HG03442 (cell line): Measurements from ENCODE around the gene CYB5R2.
"Not testable (repeated sequence)": the region's sequence is repeated elsewhere in the genome, so short reads cannot be mapped to it uniquely, and the experiment has no call there.

Source experiments
- ATAC-seq: cut with Tn5 transposase; IDR thresholded peaks from one replicate; pipeline ENCODE4 v1.9.1; 2021; ENCODE audit warnings: mild to moderate bottlenecking, moderate library complexity; ENCODE audit not compliant: unreplicated experiment

CYB5R2 gene

GRCh38 chr11:7670641-7671040 lies 2.7 kb downstream of the CYB5R2 start:
- ATAC-seq, result no peak

- no peak for ATAC-seq
These were observed 4.4 kb downstream of the CYB5R2 start for GRCh38 chr11:7668911-7669310.

- no peak for ATAC-seq
These were observed 4.8 kb downstream of the CYB5R2 start for GRCh38 chr11:7668464-7668863.

GRCh38 chr11:7667460-7667859 lies 5.8 kb downstream of the CYB5R2 start:
- no peak for ATAC-seq

GRCh38 chr11:7666292-7666866 lies 6.9 kb downstream of the CYB5R2 start:
- ATAC-seq, result no peak

GRCh38 chr11:7665473-7666291 lies 7.6 kb downstream of the CYB5R2 start:
- ATAC-seq, result peak; percentile 97

- ATAC-seq, result no peak
These were observed 8.4 kb downstream of the CYB5R2 start for GRCh38 chr11:7664867-7665266.

- not testable (repeated sequence) for ATAC-seq
These were observed 9.8 kb downstream of the CYB5R2 start for GRCh38 chr11:7663531-7663930.

- no peak for ATAC-seq
These were observed 15.8 kb downstream of the CYB5R2 start for GRCh38 chr11:7657306-7658025.

GRCh38 chr11:7656704-7657103 lies 16.6 kb downstream of the CYB5R2 start:
- ATAC-seq, result no peak

- ATAC-seq, result no peak
These were observed 17.8 kb downstream of the CYB5R2 start for GRCh38 chr11:7655253-7656217.

GRCh38 chr11:7654195-7654705 lies 19.1 kb downstream of the CYB5R2 start:
- ATAC-seq, result no peak

GRCh38 chr11:7651700-7652099 lies 21.6 kb downstream of the CYB5R2 start:
- no peak for ATAC-seq

- no peak for ATAC-seq
These were observed 22.2 kb downstream of the CYB5R2 start for GRCh38 chr11:7651140-7651551.

GRCh38 chr11:7648264-7648663 lies 25.0 kb downstream of the CYB5R2 start:
- no peak for ATAC-seq

- ATAC-seq, result no peak
These were observed 26.4 kb downstream of the CYB5R2 start for GRCh38 chr11:7646866-7647265.

GRCh38 chr11:7645206-7645605 lies 28.1 kb downstream of the CYB5R2 start:
- no peak for ATAC-seq

GRCh38 chr11:7643314-7643713 lies 30.0 kb downstream of the CYB5R2 start:
- no peak for ATAC-seq

GRCh38 chr11:7642747-7643146 lies 30.6 kb downstream of the CYB5R2 start:
- ATAC-seq, result no peak

GRCh38 chr11:7640816-7641215 lies 32.5 kb downstream of the CYB5R2 start:
- ATAC-seq, result no peak

GRCh38 chr11:7639643-7640025 lies 33.7 kb downstream of the CYB5R2 start:
- ATAC-seq, result no peak
